GM19351 (cell line): ENCODE results near the gene INPP5A.

Experiments used
- ATAC-seq: cut with Tn5 transposase; IDR thresholded peaks from one replicate; pipeline ENCODE4 v1.9.1; 2021; ENCODE audit warnings: mild to moderate bottlenecking, moderate library complexity; ENCODE audit not compliant: unreplicated experiment

INPP5A gene

DNA sequence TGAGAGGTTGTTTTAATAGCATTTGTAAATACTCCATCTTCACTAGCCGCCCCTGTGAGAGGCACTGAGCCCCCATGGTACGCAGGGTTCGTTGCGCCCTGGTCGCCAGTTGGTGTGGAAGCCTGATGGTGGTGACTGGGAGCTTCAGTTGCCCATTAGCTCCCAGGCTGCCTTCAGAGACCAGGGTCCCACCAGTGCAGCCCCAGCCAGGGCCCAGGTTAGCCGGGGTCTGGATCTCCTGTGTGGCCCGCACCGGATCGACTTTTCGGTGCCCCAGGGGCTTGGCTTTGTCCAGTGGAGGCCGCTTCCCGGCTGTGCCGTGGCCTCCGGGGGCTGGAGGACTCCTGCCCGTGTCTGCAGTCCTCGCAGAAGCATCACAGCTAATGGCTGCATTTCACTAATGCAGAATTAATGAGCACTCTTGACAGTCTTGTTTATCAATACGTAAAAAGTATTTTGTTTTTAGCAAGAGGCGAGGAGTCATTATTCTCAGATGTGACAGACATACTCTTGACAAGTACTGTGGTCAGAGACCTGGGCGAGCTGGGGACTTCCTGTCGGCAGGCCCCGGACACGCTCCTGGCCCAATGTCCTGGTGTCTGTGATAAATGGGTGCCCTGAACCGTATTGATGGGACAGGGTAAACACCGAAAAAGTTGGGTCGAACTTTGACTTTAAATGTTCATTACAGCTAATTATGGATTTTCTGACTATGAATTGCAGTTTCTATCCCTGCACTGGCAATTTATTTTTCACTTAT is 148.5 kb downstream of the INPP5A start:
- no peak for ATAC-seq

DNA sequence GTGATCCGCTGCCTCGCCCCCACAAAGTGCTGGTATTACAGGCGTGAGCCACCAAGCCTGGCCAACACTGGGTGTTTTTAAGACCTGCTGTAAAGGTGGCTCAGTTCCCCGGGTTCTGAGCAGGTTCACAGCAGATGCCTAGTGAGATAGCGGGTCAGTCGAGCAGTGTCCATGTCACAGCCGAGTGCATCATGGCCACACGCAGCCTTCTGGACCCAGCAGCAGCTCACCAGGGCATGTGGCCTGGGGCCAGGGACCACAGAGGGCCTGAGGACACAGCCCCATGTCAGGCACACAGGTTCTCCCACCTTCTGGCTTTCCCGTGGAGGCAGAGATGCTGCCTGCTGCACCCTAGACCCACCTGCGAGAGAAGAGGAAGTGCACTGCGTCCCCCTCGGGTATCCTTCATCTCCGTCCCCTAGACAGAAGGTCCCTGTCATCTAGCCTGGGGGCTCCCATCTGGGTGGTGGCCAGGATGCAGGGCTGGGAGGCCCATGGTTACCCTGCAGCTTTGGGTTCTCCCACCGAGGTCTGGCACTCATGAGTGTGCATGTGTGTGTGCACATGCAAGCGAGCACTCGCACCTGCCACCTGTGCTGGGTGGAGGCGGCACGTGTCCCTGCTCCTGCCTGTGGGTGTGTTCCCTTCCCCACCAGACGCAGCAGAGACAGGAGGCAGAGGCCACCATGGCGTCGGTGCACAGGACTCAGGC is 149.8 kb downstream of the INPP5A start:
- no peak for ATAC-seq

DNA sequence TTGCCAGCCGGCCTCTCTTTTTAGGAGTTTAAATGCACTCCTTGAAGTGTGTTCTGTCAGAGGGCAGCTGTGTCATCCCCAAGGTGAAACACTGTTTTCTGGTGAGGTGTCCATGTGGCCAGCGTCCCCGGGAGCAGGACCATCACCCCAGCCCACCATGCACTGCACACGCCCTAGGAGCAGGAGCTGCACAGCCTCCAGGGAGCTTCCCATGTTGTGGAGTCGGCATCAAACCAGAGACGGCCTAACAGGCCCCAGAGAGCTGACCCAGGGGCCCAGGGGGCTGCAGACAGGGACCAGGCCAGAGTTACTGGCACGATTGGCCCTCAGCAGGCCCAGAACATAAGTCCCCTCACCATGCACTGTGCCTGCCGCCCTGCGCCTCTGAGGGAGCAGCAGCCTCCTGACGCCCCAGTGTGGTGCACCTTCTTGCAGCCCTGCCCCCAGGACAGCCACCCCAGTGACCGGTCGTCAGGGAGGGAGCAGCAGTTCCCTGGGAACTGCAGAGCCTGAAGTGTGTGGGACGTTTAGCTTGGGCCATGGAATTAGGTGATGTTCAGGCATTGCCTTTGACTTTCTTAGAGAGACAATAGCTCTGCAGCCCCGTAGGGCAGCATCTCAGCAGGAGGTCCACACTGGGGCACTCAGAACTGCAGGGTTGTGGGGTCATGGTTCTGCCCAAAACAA is 150.4 kb downstream of the INPP5A start:
- no peak for ATAC-seq

DNA sequence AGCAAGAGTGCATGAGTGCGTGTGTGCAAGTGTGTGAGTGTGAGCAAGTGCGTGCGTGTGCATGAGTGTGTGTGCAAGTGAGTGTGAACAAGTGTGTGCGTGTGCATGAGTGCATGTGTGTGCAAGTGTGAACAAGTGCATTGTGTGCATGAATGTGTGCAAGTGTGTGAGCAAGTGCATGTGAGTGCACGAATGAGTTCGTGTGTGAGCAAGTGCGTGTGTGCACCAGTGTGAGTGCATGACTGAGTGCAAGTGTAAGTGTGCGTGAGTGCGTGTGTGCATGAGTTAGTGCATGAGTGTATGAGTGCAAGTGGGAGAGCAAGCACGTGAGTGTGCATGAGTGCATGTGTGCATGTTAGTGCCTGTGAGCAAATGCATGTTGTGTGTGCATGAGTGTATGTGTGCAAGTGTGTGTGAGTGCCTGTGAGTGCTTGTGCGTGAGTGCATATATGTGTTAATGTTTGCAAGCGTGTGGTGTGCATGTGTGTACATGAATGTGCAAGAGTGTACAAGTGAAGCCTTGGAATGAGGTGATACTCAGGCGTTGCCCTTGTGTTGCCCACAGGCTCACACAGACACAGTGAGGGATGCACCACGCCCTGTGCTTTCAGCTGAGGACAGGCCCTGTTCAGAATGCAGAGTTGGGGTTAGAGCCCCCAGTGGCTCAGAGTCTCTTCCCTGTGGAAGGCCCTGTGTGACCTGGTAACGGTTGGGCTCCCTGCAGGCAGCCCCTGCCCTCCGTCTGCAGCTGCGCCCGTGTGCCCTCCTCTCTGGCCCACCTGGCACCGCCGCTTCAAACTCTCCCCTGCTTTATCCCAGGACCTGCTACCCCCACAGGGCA is 151.2 kb downstream of the INPP5A start:
- ATAC-seq, result no peak

DNA sequence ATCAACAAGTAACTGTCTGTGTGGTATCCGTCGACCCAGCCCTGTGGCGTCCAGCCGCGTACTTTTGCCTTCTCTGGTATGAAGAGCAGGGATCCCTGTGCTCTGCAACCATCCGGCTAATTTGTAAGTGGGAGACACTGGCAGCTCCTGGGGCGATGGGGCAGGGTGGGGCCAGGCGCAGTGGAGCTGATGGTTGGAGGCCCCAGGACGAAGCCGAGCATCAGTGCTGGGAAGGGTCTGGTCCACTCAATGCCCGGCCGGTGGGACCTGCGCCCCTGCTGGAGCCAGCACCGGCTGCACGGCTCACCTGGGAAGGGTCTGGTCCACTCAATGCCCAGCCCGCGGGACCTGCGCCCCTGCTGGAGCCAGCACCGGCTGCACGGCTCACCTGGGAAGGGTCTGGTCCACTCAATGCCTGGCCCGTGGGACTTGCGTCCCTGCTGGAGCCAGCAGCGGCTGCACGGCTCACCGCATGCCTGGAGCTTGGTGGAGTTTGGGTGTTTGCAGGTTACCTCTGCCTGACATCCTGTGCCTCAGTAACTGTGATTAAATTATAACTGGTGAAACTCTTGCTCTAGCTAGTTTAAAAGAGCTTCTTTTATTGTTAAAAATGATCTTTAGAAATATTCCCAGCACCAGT is 152.3 kb downstream of the INPP5A start:
- ATAC-seq, result no peak

DNA sequence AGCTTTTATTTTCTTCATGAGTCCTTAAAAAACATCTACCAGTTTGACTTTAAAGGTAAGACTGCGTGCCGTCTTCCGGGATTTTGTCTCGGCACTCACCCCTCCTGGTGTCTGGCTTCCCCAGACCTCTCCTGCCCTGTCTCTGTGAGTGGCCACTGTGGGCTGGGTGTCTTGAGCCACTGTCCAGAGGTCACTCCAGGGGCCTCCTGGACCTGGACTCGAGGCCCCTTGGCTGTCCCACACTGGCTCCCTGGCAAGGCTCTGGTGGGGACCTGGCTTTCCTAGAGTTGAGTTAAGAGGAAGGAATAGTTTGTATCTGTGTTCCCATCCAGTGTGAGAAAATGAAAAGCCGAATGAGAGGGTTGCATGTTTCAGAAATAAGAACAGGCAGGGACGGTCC is 152.8 kb downstream of the INPP5A start:
- no peak for ATAC-seq

DNA sequence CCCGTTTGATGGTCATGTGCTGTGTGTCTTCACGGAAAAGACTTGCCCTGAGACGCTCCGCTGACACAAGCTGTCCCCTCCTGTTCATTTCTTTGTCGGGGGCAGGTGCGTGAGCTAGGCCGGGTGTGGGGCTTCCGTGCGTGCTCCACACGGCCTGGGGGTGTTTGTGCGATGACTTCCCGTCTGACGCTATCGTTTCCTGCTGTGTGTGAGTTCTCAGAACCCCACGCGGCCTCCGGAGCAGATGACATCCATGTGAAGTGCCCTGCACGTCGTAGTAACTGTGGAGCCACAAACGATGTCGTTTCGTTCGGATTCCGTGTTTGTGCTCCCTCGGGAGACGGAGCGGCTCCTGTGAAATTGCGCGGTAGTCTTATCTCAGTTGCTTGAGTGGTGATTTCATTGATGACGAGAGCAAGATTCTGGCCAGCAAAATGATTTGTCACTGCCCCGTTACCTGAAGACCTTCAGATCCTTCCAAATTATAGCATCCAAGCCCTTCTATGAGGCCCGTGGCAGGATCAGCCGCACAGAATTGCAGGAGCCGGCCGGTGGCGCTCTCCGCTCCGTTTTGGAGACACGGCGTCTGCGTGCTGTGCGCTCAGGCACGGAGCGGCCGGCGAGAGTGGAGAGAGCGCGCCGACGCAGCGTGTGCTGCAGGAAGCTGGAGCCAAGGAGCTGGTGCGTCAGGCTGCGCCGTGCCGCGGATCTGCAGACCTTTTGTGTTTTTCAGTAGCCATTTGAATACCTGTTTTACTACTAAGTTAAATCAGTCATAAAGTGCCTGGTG is 153.4 kb downstream of the INPP5A start:
- ATAC-seq, result no peak

DNA sequence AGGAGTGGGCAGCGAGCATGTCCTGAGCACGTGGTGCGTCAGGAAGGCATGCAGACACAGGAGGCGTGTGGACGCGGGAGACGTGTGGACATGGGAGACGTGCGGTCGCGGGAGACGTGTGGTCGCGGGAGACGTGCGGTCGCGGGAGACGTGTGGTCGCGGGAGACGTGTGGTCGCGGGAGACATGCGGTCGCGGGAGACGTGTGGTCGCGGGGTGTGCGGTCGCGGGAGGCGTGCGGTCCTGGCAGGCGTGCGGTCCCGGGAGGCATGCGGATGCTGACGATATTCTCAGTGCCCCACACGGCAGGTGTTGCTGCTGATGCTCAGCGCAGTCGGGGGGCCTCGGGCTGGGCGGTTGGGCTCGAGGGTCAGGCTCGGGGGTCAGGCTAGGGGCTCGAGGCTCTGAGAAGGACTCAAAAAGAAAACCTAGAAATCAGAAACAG is 154.1 kb downstream of the INPP5A start:
- no peak for ATAC-seq

DNA sequence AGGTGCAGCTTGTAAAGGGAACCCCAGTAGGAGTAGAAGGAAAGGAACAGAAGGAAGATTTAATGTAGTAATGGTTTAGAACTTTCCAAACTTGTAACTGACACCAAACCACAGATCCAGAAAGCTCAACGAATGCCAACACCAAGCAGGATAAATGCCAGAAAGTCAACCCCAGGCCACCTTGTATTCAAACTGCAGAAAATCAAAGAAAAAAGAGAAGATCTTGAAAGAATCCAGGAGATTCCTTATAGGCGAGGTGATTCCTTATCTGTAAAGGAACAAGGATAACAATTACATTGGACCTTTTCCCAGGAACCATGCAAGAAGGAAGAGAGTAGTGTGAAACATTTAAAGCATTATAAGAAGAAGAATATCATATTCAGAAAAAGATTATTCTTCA is 154.7 kb downstream of the INPP5A start:
- no peak for ATAC-seq

DNA sequence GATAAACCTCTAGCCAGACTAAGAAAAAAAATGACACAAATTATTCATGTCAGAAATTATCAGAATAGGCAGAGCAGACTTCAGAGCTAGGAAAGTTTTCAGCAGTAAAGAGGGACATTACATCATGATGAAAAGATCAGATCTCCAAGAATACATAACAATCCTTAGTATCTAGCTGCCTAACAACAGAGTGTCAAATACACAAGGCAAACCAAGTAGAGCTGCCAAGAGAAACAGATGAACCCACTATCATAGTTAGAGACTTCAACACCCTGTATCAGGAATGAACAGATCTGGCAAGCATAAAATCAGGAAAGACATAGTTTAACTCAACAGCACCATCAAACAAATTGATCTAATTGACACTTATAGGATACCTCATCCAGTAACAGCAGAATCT is 156.1 kb downstream of the INPP5A start:
- no peak for ATAC-seq

DNA sequence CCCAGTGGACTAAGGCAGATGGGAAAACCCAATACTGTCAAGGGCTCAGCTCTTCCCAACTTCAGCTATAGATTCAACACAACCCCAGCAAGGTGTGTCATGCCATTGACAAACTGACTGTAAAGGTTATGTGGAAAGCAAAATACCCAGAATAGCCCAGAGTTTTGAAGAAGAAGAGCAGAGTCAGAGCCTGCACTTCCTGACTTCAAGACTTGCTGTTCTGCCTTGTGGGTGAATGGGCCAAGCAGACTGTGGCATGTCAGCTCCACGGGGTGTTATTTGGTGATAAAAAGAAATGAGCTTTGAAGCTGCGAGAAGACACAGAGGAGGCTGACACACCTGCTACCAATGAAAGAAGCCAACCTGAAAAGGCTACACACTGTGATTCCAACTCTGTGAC is 158.6 kb downstream of the INPP5A start:
- no peak for ATAC-seq

DNA sequence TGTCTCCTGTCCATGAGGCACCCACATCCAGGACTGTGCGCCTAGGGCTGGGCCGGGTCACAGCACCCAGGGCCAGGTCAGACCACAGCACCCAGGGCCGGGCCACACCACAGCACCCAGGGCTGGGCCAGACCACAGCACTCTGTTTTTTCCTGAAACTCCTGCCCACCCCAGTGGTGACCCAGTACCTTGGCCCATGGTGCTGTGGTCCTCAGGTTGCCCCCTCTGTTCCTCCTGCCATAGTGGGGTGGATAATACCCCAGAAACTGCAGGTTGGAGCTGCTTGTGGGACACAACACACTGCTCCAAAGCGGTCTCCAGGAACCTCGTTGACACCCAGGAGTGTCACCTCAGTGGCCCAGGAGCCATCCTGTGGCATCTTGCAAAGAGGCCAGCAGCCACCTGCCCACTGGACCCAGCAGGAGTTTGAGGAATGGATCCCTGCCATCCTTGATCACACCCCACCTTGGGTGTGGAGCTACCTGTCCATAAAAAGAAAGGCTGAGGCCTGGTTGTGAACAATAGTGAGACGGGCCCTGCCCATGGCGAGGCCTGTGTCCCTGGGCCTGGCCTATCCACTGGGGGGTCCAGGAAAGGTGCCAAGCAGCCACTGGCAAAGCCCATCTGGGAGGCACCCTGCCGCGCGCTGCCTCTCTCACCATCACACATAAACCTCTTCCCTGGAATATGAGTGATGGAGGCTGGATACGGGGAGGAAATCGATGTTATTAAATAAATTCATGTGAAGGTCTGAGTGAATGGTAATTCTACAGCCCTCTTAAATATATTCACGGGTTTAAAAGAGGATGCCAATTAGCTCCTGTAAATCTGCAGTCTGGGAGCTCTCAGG is 159.4 kb downstream of the INPP5A start:
- ATAC-seq, result no peak

DNA sequence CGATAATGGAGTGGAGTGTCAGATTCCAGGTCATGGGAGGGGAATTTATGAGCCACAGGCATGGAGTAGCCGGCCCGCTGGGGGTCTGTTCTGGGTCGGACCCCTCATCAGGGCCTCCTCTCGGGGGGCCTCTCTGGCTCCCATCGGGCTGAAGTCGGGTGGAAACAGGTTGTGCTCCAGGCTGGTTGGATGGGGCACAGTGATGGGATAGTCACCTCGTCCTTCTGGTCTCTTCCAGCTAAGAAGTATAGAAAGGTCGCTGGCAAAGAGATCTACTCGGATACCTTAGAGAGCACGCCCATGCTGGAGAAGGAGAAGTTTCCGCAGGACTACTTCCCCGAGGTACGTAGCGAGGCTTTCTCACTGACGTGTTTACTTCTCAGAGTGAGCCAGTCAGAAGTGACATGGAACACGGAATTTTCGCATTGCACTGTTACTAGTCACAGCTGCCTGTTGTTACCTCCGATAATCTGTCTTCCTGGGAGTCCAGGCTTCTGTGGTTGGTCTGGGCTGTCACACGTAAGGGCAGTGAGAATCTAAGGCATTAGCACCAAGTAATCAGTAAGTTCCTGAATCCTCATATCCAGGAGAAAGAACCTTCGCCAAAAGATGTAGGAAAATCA is 160.1 kb downstream of the INPP5A start:
- no peak for ATAC-seq

DNA sequence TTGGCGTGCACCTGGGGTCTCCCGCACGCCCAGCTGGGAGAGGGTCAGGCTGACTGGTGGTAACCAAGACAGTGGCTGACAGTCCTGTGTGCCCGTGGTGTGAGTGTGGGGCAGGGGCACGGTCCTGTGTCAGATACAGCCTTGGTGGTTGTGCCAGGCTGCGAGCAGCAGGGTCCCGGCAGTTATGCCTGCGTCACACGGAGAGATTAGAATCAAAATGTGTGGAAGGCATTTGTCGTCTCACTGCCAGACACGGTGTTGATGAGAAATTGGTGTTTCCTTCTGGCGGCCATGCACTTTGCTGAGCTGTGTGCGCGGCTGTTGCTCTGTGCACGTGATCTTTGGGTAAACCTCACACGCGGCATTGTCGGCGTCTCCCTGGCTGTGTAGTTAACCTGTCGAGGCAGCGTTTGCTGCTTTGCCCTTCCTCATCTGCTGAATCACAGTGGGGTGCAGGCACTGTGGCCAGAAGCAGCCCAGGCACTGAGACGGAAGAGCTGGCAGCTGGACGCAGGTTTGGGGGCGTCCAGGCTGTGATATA is 160.7 kb downstream of the INPP5A start:
- no peak for ATAC-seq

DNA sequence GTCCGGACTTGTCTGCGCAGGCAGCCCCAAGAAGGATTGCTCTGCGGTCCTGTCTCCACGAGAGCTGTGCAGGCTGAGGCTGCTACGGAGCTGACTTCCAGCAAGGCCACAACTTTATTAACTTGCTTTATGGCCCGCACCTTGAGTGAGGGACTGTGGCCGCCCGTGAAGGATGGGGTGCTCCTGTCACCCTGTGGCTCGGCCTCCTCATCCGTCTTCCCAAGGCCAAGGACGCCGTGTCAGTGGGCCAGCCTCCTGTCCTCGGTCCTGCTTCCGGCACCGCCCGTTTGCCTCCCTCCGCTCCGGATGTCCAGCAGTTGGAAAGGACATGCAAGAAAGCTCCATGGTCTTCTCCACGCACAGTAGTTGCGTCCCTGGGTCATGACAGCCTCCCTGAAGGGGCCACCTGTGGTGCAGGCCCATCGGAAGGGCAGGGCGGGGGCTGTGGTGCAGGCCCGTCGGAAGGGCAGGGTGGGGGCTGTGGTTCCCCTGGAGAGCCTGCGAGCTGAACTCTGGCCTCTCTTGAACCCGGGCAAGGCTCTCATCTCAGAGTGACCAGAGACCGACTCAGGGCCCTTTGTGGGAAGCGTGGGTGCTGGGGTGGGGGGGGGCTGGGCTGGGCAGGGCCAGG is 161.3 kb downstream of the INPP5A start:
- no peak for ATAC-seq

DNA sequence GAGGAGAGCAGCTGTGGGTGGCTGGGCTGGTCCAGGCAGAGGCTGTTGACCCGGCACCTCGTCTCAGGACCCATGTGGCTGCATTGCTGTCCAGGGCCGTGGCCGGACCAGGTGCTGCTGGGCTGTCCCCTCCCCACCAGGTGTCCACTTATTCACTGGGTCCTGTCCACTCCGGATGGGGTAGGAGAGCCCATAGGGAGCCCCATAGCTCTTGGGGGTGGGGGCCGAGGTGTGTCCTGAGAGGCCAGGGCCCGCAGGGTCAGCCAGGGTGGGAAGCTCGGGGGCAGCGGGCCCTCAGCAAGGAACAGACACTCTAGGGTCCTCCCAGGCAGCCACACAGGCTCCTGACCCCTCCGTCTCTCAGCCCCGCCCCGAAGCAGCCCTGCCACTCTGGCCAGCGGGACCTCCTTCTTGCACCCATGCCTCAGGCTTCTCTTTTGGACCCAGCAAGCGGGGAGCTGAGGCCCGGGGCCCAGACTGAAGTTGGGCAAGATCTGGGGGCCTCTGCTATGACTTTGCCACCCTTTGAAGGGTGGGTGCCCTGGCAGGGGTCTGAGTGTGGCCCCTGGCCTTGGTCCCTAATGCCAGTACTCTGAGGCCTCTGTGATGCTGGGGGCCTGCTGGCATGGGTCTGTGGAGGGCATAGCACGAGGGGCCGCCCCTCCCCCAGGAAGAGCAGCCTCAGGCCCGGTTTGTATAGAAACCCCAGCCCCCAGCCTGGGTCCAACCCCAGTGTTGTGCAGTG is 162.0 kb downstream of the INPP5A start:
- no peak for ATAC-seq
